Fibroblast of lung (primary cell): ENCODE data around the gene TSHZ2.

Experiments used
- CTCF ChIP-seq, 2 donors: IDR thresholded peaks in 1 of 2; conservative IDR thresholded peaks in 1 of 2; 1 replicate in 1 of 2; 2 replicates in 1 of 2; pipeline ENCODE4 v1.5.1; 2011 to 2012; ENCODE audit warnings: low read length in 2 of 2, control low read depth in 1 of 2, inconsistent platforms in 1 of 2, low read depth in 1 of 2, mild to moderate bottlenecking in 1 of 2
- EZH2 ChIP-seq: IDR thresholded peaks from 2 replicates; pipeline ENCODE4 v1.5.1; 2012; ENCODE audit warnings: low read length, control low read depth, mild to moderate bottlenecking; ENCODE audit errors: missing control alignments

DNA sequence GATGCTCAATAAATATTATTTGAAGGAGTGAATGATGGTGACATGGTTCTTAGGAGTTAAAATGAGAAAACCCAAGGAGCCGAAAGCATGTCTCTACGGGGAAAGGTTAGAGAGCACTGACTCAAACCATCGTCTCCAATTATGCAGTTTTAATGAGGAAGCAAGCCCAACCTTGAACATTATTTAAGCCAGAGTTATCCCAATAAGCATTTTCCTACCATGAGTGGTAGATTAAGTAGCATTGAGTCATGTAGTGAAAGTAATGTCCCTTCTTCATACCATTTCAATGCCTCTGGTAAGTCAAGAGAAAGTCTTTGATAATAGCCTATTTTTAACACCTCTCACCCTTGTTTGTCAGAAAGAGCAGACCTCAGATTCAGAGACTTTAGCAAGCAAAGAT lies 13.5 kb downstream of the TSHZ2 start:
- no peak for TF ChIP-seq CTCF (conservative IDR thresholded peaks at IDR 0.05 in 1 of 2, IDR thresholded peaks at IDR 0.05 in 1 of 2; ENCODE audit: low read depth in 1 of 2, low read length in 2 of 2)
- TF ChIP-seq EZH2: no peak
